HG03175 (cell line): ENCODE results near the gene JCHAIN.
"Not testable (repeated sequence)": the region's sequence is repeated elsewhere in the genome, so short reads cannot be mapped to it uniquely, and the experiment has no call there.

Experiments
- ATAC-seq: cut with Tn5 transposase; IDR thresholded peaks from one replicate; pipeline ENCODE4 v1.9.1; 2021; ENCODE audit warnings: mild to moderate bottlenecking, moderate library complexity; ENCODE audit not compliant: unreplicated experiment

Gene JCHAIN

GRCh38 chr4:70666369-70666768, at the start of gene JCHAIN:
JCHAIN (minus strand) TSS chr4:70666508; CDS start chr4:70666490, 18 bp downstream.
- ATAC-seq, result no peak

DNA sequence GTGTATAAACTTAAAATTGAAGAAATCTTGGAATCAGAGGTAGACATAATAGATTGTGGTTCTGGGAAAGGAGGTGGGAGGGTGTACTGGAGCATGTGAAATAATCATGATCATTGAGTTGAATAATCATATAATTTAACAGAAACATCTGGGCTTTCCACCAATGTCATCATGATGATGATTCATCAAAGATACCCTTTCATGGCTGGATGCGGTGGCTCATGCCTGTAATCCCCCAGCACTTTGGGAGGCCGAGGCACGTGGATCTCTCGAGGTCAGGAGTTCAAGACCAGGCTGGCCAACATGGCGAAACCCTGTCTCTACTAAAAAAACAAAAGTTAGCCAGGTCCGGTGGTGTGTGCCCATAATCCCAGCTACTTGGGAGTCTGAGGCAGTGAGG, 48.8 kb upstream of the JCHAIN start:
- ATAC-seq, result peak; percentile 9

DNA sequence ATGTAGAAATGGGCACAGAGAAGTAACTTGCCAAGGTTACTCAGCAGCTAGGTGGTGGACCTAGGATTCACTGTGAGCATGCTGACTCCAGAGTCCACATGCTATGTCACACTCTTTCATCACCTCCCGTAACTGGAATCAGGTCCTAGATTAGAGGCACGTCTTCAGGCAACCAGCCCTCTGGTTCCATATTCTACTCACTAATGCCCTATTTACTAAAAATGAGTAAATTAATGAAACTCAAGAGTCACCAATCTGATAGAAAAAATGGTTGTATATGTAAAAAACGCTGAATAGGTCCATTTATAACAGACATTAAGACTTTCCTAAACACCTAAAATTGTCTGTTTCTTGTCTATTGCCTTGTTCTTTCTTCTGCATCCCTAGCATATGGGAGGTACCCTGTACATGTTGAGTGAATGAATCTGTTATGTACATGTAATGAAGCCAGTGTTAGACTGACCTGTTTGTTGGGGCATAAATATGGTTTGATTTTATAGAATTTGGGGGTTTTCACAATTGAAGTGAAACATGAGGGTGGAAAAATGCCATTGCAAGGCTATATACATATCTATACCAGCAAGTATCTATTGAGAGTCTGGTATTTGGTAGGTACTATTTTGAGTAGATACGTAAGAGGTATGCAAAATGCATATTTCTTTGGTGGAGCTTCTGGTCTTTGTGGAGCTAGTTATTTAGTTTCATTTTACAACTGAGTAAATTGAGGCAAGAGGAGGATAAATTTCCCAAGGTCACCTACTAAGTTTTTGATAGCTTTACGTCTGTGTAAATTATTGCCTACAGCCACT, 48.0 kb upstream of the JCHAIN start:
- ATAC-seq, result peak; percentile 52

- ATAC-seq, result peak; percentile 31
These were observed 47.3 kb upstream of the JCHAIN start for GRCh38 chr4:70713453-70714078.

- peak; percentile 0 for ATAC-seq
These were observed 46.5 kb upstream of the JCHAIN start for GRCh38 chr4:70712604-70713452.

GRCh38 chr4:70712150-70712549, 45.8 kb upstream of the JCHAIN start:
- no peak for ATAC-seq

DNA sequence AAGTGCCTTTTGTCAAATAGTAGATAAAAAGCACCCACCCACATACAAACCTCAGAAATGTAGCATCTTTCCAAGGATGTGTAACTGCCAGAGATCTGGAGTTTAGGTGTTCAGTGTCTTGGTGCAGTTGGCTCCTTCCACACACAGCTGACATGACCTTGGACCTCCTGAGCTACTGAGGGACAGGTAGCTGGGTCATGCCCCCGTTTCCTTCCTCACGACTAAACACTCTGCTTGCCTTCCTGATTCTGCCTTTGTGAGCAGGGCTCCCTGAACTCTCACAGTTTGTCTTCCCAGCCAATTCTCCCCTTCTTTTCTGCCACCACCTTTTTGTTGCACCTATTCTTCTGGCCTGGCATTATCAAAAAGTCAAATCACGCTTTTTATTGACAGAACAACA, 45.3 kb upstream of the JCHAIN start:
- ATAC-seq, result no peak

GRCh38 chr4:70709611-70710205, 43.4 kb upstream of the JCHAIN start:
- no peak for ATAC-seq

- no peak for ATAC-seq
These were observed 40.2 kb upstream of the JCHAIN start for GRCh38 chr4:70706516-70706915.

DNA sequence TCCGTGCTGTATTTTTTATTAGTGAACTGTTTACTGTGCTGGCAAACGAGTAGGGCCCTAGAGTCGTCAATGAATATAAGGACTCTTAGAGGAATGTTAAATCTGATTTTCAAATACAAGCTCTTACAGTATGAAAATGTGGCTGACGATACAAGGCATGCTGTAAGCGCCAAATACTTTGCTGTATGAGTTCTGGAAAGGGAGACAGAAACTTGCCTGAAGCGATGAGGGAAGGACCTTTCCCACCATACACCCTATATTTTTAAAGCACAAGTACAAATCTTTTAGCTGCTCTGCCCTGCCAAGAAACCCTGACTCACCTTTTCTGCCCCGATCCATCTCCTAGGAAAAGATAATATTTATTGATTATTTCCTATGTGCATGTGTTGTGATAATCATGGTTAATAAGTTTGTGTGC, 39.7 kb upstream of the JCHAIN start:
- ATAC-seq, result no peak

DNA sequence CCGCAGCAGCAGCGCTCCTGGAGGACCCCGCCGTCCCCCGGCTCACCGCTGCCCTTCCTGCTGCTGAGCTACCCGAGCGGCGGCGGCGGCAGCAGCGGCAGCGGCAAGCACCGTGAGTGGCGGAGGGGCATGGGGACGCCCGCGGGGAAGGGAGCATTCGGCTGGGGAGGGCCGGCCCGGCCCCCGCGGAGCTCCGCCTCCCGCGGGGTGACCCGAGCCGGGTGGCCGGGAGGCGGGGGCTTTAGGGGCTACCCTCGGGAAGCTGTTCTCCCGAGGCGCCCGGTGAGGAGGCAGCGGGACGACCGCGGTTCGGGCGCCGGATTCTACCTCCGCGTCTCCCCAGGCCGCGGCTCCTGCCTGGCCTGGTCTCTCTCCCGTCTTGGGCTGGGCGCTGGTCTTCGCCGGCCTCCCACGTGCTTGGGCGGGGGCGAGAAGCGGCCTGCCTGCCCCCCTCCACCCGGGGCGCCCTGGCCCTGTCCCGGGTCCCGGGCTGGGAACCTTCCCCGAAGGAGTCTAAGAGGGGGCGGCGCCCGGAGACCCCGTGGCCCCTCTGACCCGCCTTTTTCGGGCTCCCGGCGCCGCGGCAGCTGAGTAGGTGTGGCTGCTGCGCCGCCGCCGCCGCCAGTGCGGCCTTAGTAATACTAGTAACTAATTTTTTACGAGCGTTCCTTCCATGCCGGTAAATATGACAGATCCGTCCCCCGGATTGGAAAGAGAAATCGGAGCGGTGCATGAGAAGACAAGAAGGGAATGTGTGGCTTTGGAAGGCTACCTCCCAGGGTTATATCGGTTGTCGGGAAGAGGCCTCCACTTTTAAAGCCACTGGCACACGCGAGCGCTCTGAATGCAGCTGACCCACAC, 39.1 kb upstream of the JCHAIN start:
- peak; percentile 59 for ATAC-seq

DNA sequence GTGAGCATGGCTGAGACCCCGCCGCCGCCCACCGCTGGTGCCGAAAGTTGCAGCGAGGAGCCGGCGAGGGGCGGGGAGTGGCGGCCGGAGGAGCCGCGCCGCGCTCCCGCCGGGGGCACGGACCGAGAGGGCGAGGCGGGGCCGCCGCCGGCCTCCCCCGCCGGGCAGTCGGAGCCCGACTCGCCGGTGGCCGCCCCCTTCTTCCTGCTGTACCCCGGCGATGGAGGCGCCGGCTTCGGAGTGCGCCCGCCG, 38.5 kb upstream of the JCHAIN start:
- ATAC-seq, result peak; percentile 32

DNA sequence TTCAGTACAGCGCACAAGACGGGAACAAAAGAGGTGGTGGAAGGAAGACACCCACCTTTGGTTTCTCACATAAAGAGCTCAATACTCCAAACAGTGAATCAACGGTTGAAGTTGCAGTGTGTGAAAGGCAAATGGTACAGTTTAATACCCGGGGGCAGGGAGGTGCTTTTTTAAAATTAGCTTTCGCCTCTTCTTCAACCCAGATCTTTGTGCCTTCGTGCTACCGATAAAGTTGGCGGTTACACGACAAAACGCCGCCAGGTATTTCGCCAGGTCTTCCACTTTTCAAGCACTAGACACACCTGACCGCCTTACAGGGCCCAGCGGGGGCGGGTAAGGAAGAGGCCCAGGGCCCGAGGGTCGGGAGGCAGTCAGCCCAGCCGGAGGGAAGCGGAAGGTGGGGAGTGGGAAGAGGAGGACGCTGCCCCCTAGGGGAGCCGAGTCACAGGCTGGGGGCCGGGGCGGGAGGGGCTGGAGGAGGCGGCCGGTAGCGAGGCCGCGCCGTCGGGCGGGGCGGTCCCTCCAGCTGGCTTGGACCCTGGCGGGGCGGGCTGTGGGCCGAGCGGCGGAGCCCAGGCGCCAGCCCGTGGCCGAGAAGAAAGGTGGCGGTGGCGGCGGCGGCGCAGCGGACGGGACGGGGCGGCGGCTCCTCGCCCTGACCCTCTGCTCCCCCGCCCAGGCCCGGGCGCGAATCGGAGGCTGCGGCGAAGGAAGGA, 38.1 kb upstream of the JCHAIN start:
- peak; percentile 63 for ATAC-seq

- no peak for ATAC-seq
These were observed 37.4 kb upstream of the JCHAIN start for GRCh38 chr4:70703619-70704214.

DNA sequence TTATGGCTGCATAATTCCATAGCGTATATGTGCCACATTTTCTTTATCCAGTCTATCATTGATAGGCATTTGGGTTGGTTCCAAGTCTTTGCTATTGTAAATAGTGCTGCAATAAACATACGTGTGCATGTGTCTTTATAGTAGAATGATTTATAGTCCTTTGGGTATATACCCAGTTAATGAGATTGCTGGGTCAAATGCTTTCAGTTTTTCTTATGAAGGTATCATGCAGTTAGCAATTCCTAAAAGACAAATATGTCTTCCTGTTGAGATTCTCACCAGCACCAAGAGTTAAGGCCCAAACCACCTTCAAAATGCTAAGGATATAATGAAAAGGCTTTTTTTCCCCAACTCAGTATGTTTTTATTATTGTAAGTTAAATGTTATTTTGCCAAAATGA, 36.3 kb upstream of the JCHAIN start:
- not testable (repeated sequence) for ATAC-seq

GRCh38 chr4:70701271-70701670, 35.0 kb upstream of the JCHAIN start:
- ATAC-seq, result no peak

GRCh38 chr4:70700712-70701111, 34.4 kb upstream of the JCHAIN start:
- no peak for ATAC-seq

DNA sequence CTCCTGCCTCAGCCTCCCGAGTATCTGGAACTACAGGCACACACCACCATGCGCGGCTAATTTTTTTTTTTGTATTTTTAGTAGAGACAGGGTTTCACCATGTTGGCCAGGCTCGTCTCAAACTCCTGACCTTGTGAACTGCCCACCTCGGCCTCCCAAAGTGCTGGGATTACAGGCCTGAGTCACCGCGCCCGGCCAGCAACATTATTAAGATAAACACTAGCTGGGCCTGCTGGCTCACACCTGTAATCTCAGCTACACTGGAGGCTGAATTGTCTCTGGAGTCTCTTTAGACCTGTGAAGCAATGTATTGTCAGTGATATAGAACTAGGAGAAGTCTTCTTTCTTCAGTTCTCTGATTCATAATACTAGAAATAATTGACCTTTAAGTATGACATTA, 32.1 kb upstream of the JCHAIN start:
- not testable (repeated sequence) for ATAC-seq

DNA sequence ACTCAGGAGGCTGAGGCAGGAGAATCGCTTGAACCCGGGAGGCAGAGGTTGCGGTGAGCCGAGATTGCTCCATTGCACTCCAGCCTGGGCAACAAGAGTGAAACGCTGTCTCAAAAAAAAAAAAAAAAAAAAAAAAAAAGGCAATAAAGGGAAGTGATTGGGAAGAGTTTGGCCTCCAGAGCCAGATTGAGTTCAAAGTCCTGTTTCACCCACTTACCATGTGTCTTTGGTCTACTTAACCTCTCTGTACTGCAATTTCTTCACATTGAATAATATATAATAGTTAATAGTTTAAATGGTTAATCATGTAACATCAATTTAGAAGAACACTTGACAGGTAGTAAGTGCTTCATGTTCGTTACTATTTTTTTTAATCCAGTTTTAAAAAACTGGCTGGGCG, 28.3 kb upstream of the JCHAIN start:
- ATAC-seq, result not testable (repeated sequence)
